Sigmoid colon (tissue), 4 donors: ENCODE data around the gene RUNX1.

Experiments used
- EP300 ChIP-seq, 4 donors: sonication (generic); formaldehyde crosslinking; IDR thresholded peaks; one replicate each; pipeline ENCODE4 v1.6.1; 2017; ENCODE audit warnings: antibody characterized with exemption in 4 of 4
- POLR2A ChIP-seq, 2 donors: fragments of 450-650 bp; IDR thresholded peaks; one replicate each; pipeline ENCODE4 v1.6.1; 2016; ENCODE audit warnings: antibody characterized with exemption in 2 of 2, mild to moderate bottlenecking in 2 of 2, moderate library complexity in 2 of 2
- POLR2AphosphoS5 ChIP-seq, 4 donors: sonication (generic); formaldehyde crosslinking; IDR thresholded peaks; one replicate each; pipeline ENCODE4 v1.6.1; 2017; ENCODE audit warnings: antibody characterized with exemption in 4 of 4
- TF ChIP-seq, protein P1 (sequence below), 4 experiments: fragments of 450-650 bp in 3 of 4; fragments of 200-600 bp in 1 of 4; IDR thresholded peaks; one replicate each; pipeline ENCODE4 v1.5.1; 2016 to 2019; ENCODE audit warnings: antibody characterized with exemption in 4 of 4, mild to moderate bottlenecking in 3 of 4, moderate library complexity in 2 of 4

DNA sequence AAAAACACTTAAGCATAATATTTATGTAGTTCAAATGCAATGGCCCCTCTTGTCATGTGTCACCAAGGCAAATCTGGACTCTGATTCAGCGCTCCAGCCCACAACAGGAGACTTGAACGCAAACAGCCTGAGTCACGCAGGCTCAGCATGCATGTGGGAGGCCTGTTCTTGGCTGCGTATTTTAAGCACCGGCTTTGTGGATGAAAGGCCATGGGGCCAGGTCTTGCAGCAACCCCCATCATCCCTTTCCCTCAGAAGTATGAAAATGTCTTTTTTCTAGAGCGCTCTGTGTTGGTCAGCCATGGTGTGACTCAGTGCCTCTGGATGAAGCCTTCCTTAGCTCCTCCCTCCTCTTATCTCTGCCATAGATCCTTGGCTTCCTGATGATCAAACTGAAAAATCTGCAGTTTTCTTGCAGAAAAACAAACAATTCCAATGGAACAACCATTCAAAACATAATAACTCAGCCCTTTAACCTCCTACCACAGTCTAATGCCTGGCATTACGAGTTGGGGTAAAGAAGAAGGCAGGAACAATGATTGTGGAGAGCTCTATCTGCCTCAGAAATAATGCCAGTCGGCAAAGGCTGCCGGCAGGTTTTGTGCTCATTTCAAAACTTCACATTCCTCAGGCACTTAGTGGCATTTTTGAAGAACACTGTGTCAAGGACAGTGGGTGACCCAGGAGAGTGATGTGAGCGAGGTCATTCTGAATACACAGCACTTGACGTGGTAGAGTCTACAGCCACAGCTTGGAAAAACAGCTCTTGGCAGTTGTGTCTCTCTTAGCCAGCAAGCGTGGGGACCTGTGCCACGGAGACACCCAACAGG, 212.8 kb downstream of the RUNX1 start:
- TF ChIP-seq, protein P1, sequence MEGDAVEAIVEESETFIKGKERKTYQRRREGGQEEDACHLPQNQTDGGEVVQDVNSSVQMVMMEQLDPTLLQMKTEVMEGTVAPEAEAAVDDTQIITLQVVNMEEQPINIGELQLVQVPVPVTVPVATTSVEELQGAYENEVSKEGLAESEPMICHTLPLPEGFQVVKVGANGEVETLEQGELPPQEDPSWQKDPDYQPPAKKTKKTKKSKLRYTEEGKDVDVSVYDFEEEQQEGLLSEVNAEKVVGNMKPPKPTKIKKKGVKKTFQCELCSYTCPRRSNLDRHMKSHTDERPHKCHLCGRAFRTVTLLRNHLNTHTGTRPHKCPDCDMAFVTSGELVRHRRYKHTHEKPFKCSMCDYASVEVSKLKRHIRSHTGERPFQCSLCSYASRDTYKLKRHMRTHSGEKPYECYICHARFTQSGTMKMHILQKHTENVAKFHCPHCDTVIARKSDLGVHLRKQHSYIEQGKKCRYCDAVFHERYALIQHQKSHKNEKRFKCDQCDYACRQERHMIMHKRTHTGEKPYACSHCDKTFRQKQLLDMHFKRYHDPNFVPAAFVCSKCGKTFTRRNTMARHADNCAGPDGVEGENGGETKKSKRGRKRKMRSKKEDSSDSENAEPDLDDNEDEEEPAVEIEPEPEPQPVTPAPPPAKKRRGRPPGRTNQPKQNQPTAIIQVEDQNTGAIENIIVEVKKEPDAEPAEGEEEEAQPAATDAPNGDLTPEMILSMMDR (IDR thresholded peaks at IDR 0.05): no peak
- TF ChIP-seq EP300 (IDR thresholded peaks at IDR 0.05): no peak
- no peak for TF ChIP-seq POLR2A (IDR thresholded peaks at IDR 0.05)
- TF ChIP-seq POLR2AphosphoS5 (IDR thresholded peaks at IDR 0.05): peak in 2 of 4 donors; percentile 3 to 54
